Thyroid gland (tissue), 4 donors: Measurements from ENCODE around the gene CARS1.

Source experiments
- CTCF ChIP-seq, 6 experiments: fragments of 200-600 bp in 3 of 6; fragments of 450-650 bp in 3 of 6; sonication (generic) in 3 of 6; IDR thresholded peaks; one replicate each; pipeline ENCODE4 v1.5.1; 2016 to 2019; ENCODE audit warnings: antibody characterized with exemption in 6 of 6, mild to moderate bottlenecking in 2 of 6, inconsistent platforms in 1 of 6, moderate library complexity in 1 of 6
- POLR2A ChIP-seq, 2 donors: fragments of 450-650 bp; IDR thresholded peaks; one replicate each; pipeline ENCODE4 v1.6.1; 2017; ENCODE audit warnings: antibody characterized with exemption in 2 of 2, mild to moderate bottlenecking in 2 of 2, moderate library complexity in 1 of 2

- TF ChIP-seq CTCF (IDR thresholded peaks at IDR 0.05) (no peak), POLR2A (IDR thresholded peaks at IDR 0.05) (no peak)
These were observed 97.1 kb downstream of the CARS1 start for GRCh38 chr11:2960139-2960538.
